ENCODE measurements around the gene JCAD. TPM values are rescaled to one million over a fixed set of nuclear protein-coding genes. Genes with fewer than 3 reads are reported as not detected.

Gene JCAD
- total and polyA plus RNA-seq, 2 of the 8 experiments (the other 6 are each of a cell fraction or from before 2014, with no cell fraction given): 0.56 to 5.2 TPM

GRCh38 chr10:30036811-30037210 lies 22.6 kb downstream of the JCAD start:
- DNase-seq (ENCODE audit: low read depth in 1 of 2, low spot score in 2 of 2) (no peak), FAIRE-seq (no peak)
- H3K79me1 ChIP-seq (ENCODE audit: low read depth, low read length): no peaks in the 10 kb centered on the region
- TF ChIP-seq YY1 (IDR thresholded peaks at IDR 0.05; ENCODE audit: low read depth, low read length): no peak
- TF ChIP-seq KDM4A (IDR thresholded peaks at IDR 0.05; ENCODE audit: low read depth, low read length, severe bottlenecking): no peak
- TF ChIP-seq EGR1 (IDR thresholded peaks at IDR 0.05; ENCODE audit: borderline replicate concordance, low read depth, low read length): no peak
- no peak for TF ChIP-seq RXRA (IDR thresholded peaks at IDR 0.05; ENCODE audit: insufficient read depth, low read depth, low read length)
- TF ChIP-seq BCL11A (IDR thresholded peaks at IDR 0.05; ENCODE audit: low read depth in 2 of 2, low read length in 2 of 2): no peak
- TF ChIP-seq TAF7 (optimal IDR thresholded peaks at IDR 0.05; ENCODE audit: borderline replicate concordance, low read depth, low read length): no peak
- TF ChIP-seq TEAD4 (IDR thresholded peaks at IDR 0.05; ENCODE audit: low read depth, low read length): no peak
- no peak for TF ChIP-seq PHF8 (conservative IDR thresholded peaks at IDR 0.05; ENCODE audit: low read depth, low read length)
- TF ChIP-seq NRF1 (IDR thresholded peaks at IDR 0.05; ENCODE audit: low read depth, low read length): no peak
- no peak for TF ChIP-seq RBBP5 (IDR thresholded peaks at IDR 0.05; ENCODE audit: borderline replicate concordance, low read depth, low read length)
- no peak for TF ChIP-seq CTCF (IDR thresholded peaks at IDR 0.05; ENCODE audit: control extremely low read depth in 1 of 3, insufficient read depth in 1 of 3, low read depth in 1 of 3, low read length in 3 of 3)
- TF ChIP-seq TBP (IDR thresholded peaks at IDR 0.05; ENCODE audit: low read depth, low read length): no peak
- no peak for TF ChIP-seq SP2 (IDR thresholded peaks at IDR 0.05; ENCODE audit: low read length)

More at GRCh38 chr10:30036811-30037210, 22.6 kb downstream of the JCAD start:
- H3K9ac ChIP-seq (replicated peaks in 1 of 4; ENCODE audit: extremely low read depth in 1 of 4, low read depth in 3 of 4, low read length in 3 of 4): no peak overlapping the region
- no peak overlapping the region for H2BK5ac ChIP-seq (ENCODE audit: low read depth, low read length)
- no peaks in the 10 kb centered on the region for H3K27me3 ChIP-seq (replicated peaks in 1 of 4; ENCODE audit: control insufficient read depth in 3 of 4, extremely low read depth in 1 of 4, insufficient read depth in 3 of 4, low read length in 3 of 4)
- H3K23me2 ChIP-seq (ENCODE audit: low read depth, low read length): no peaks in the 10 kb centered on the region
- H3K36me3 ChIP-seq (ENCODE audit: control insufficient read depth in 2 of 4, insufficient read depth in 4 of 4, low read length in 3 of 4): no peaks in the 10 kb centered on the region
- H2AFZ ChIP-seq (ENCODE audit: low read length): no peak overlapping the region
- no peak overlapping the region for H2AK5ac ChIP-seq (ENCODE audit: low read depth, low read length)
- H3K14ac ChIP-seq (ENCODE audit: insufficient read length): no peak overlapping the region
- H3K56ac ChIP-seq (replicated peaks; ENCODE audit: insufficient read length, low read depth, low read length): no peak overlapping the region
- H4K20me1 ChIP-seq (replicated peaks in 1 of 2; ENCODE audit: control insufficient read depth in 1 of 2, insufficient read depth in 2 of 2, low read length in 2 of 2): no peaks in the 10 kb centered on the region
- no peak overlapping the region for H3K27ac ChIP-seq (ENCODE audit: low read depth, low read length)
- peak overlapping the region; percentile 39; the same call in 1 of the 2 replicates for H2BK12ac ChIP-seq (ENCODE audit: low read depth, low read length)
- no peak overlapping the region for H3K4me2 ChIP-seq (ENCODE audit: insufficient read depth in 1 of 2, low read depth in 2 of 2, low read length in 2 of 2)
- peaks cover 0 to 6% (median 4%) of the 10 kb centered on the region in 4 experiments; a peak in 5 of 7 replicates for H3K4me1 ChIP-seq (replicated peaks in 1 of 4; ENCODE audit: control insufficient read depth in 3 of 4, insufficient read depth in 4 of 4, low read length in 3 of 4)
- H4K5ac ChIP-seq (ENCODE audit: insufficient read length, low read depth, low read length): no peak overlapping the region
- ChIA-PET POLR2A (ENCODE audit: partially characterized antibody) (no interaction called here), CTCF (ENCODE audit: partially characterized antibody) (no interaction called here)
- no peak overlapping the region for H2BK15ac ChIP-seq (ENCODE audit: low read length)
- H3K79me2 ChIP-seq (ENCODE audit: control insufficient read depth in 1 of 2, insufficient read depth in 2 of 2, low read length in 2 of 2): no peaks in the 10 kb centered on the region
- H3K23ac ChIP-seq (ENCODE audit: insufficient read length): no peak overlapping the region
- H2BK120ac ChIP-seq (replicated peaks; ENCODE audit: low read depth, low read length): no peak overlapping the region
- no peak overlapping the region for H4K8ac ChIP-seq (ENCODE audit: extremely low read depth, insufficient read depth, low read length)
- no peak overlapping the region for H3K4me3 ChIP-seq (ENCODE audit: extremely low read depth in 1 of 4, insufficient read depth in 2 of 4, low read depth in 3 of 4, low read length in 4 of 4)
- H3K4ac ChIP-seq (replicated peaks; ENCODE audit: insufficient read length, low read depth, low read length): no peak overlapping the region
- no peak overlapping the region for H3K18ac ChIP-seq (ENCODE audit: extremely low read depth, low read length)
- H3K9me3 ChIP-seq (ENCODE audit: insufficient read depth in 2 of 2, low read depth in 1 of 2, low read length in 1 of 2): no peaks in the 10 kb centered on the region
- peak overlapping the region; percentile 32; the same call in 1 of the 2 replicates for H2BK20ac ChIP-seq (ENCODE audit: low read length)
- H4K91ac ChIP-seq (replicated peaks; ENCODE audit: insufficient read length, low read length): no peak overlapping the region
- 96% methylated on average over 8 of the region's 8 CpGs; no CpG with 5 or more reads in 1 of the 2 experiments for WGBS, 2 experiments (ENCODE audit: extremely low coverage in 1 of 2, insufficient coverage in 1 of 2, insufficient read length in 1 of 2, insufficient replicate concordance in 2 of 2, low coverage in 1 of 2, low lambda C conversion rate in 2 of 2, missing lambda C conversion rate in 1 of 2)
